K562 (cell line): Measurements from ENCODE around the gene KAT5. TPM values are rescaled to one million over a fixed set of nuclear protein-coding genes. Genes with fewer than 3 reads are reported as not detected.

Experiments
- CBFB ChIP-seq: sonication (generic); formaldehyde crosslinking; IDR thresholded peaks from 2 replicates; pipeline ENCODE4 v1.4.0; 2020; ENCODE audit warnings: mild to moderate bottlenecking, missing genetic modification reagents
- CXXC5 ChIP-seq: fragments of 250-450 bp; sonication (Bioruptor Pico); IDR thresholded peaks from 2 replicates; pipeline ENCODE4 v1.8.0; 2022; ENCODE audit warnings: inconsistent platforms, mild to moderate bottlenecking, moderate library complexity
- DPF2 ChIP-seq: fragments of 450-650 bp; IDR thresholded peaks from 2 replicates; pipeline ENCODE4 v1.6.1; 2016
- GTF2F1 ChIP-seq: IDR thresholded peaks from 2 replicates; pipeline ENCODE4 v1.6.1; 2011; ENCODE audit warnings: low read depth, low read length, improper control_type of control experiment
- HNRNPK ChIP-seq: fragments of 200-400 bp; formaldehyde crosslinking; IDR thresholded peaks from one replicate; pipeline ENCODE4 v1.6.1; 2018; ENCODE audit warnings: mild to moderate bottlenecking, low read depth, low read length; ENCODE audit not compliant: poor library complexity, severe bottlenecking
- JUNB ChIP-seq: fragments of 450-650 bp; formaldehyde crosslinking; conservative IDR thresholded peaks from 2 replicates; pipeline ENCODE4 v1.4.0; 2020; ENCODE audit warnings: mild to moderate bottlenecking
- KLF6 ChIP-seq: fragments of 250-450 bp; sonication (Bioruptor Pico); IDR thresholded peaks from 2 replicates; pipeline ENCODE4 v1.4.0; 2020; ENCODE audit warnings: mild to moderate bottlenecking, moderate library complexity, borderline replicate concordance
- MIER1 ChIP-seq: fragments of 450-650 bp; IDR thresholded peaks from 2 replicates; pipeline ENCODE4 v1.6.1; 2016; ENCODE audit warnings: antibody characterized with exemption, mild to moderate bottlenecking, low read depth
- MYC ChIP-seq, 2 experiments: fragments of 250-450 bp in 1 of 2; sonication (Bioruptor Pico) in 1 of 2; IDR thresholded peaks; 2 replicates each; pipeline versions ENCODE4 v1.5.1 to v1.6.1; 2012 to 2021; ENCODE audit warnings: low read depth in 2 of 2, borderline replicate concordance in 1 of 2, improper control_type of control experiment in 1 of 2, low read length in 1 of 2, mild to moderate bottlenecking in 1 of 2, moderate library complexity in 1 of 2
- NFE2 ChIP-seq: IDR thresholded peaks from 2 replicates; pipeline ENCODE4 v1.6.1; 2014; ENCODE audit warnings: antibody characterized with exemption, low read depth
- OTX1 ChIP-seq: fragments of 450-650 bp; formaldehyde crosslinking; IDR thresholded peaks from 2 replicates; pipeline ENCODE4 v1.4.0; 2022; ENCODE audit warnings: mild to moderate bottlenecking
- RBBP5 ChIP-seq: fragments of 200-600 bp; sonication (generic); IDR thresholded peaks from 2 replicates; pipeline ENCODE4 v1.6.1; 2012; ENCODE audit warnings: borderline replicate concordance, mild to moderate bottlenecking, low read length, control low read depth, inconsistent platforms; ENCODE audit not compliant: insufficient read depth, poor library complexity, severe bottlenecking
- SIN3B ChIP-seq: fragments of 450-650 bp; IDR thresholded peaks from 2 replicates; pipeline ENCODE4 v1.6.1; 2017; ENCODE audit warnings: low read depth, mild to moderate bottlenecking, moderate library complexity
- SLC30A9 ChIP-seq: fragments of 250-450 bp; sonication (Bioruptor Pico); IDR thresholded peaks from 2 replicates; pipeline ENCODE4 v1.8.0; 2022; ENCODE audit warnings: mild to moderate bottlenecking, moderate library complexity
- TGIF2 ChIP-seq: sonication (generic); formaldehyde crosslinking; IDR thresholded peaks from 2 replicates; pipeline ENCODE4 v1.8.1; 2022; ENCODE audit warnings: mild to moderate bottlenecking, missing genetic modification reagents, moderate library complexity
- TRIM28 ChIP-seq: fragments of 450-650 bp; IDR thresholded peaks from 2 replicates; pipeline ENCODE4 v1.6.1; 2017
- ZC3H8 ChIP-seq: fragments of 450-650 bp; IDR thresholded peaks from 2 replicates; pipeline ENCODE4 v1.6.1; 2017
- ZNF146 ChIP-seq: IDR thresholded peaks from one replicate; pipeline ENCODE4 v1.6.1; 2018; ENCODE audit warnings: missing compliant biosample characterization; ENCODE audit not compliant: unreplicated experiment
- ZNF24 ChIP-seq: fragments of 450-650 bp; IDR thresholded peaks from 2 replicates; pipeline ENCODE4 v1.6.1; 2016
- ZNF263 ChIP-seq: sonication (generic); formaldehyde crosslinking; IDR thresholded peaks from 2 replicates; pipeline ENCODE4 v1.8.0; 2022; ENCODE audit warnings: mild to moderate bottlenecking, missing genetic modification reagents, borderline replicate concordance
- ZNF311 ChIP-seq: fragments of 250-450 bp; sonication (Bioruptor Pico); IDR thresholded peaks from 2 replicates; pipeline ENCODE4 v1.4.0; 2020; ENCODE audit warnings: mild to moderate bottlenecking, moderate library complexity
- ZNF347 ChIP-seq: fragments of 450-650 bp; formaldehyde crosslinking; IDR thresholded peaks from 2 replicates; pipeline ENCODE4 v1.4.0; 2020; ENCODE audit warnings: low read depth, mild to moderate bottlenecking, moderate library complexity
- ZNF583 ChIP-seq: fragments of 250-450 bp; sonication (Bioruptor Pico); IDR thresholded peaks from 2 replicates; pipeline ENCODE4 v1.4.0; 2020
- ZNF644 ChIP-seq: fragments of 200-800 bp; sonication (Bioruptor generic); IDR thresholded peaks from 2 replicates; pipeline ENCODE4 v1.6.1; 2016; ENCODE audit warnings: low read depth, missing genetic modification characterization, missing compliant biosample characterization
- ZNF77 ChIP-seq: fragments of 250-450 bp; sonication (Bioruptor Pico); IDR thresholded peaks from 2 replicates; pipeline ENCODE4 v1.5.0; 2020
- polyA plus RNA-seq, 8 experiments: library from polyadenylated mRNA; depleted of rRNA in 4 of 8; stranded (reverse) in 5 of 8; unstranded in 3 of 8; fragments of >200 nt; fragmentation: Nextera tagmentation in 2 of 8; fragmentation: Illumina TruSeq in 1 of 8; extraction: Ambion mirVana in 2 of 8; extraction: Trizol in 1 of 8; gene quantifications; 2 replicates each; pipeline versions ENCODE4 v1.2.1 to v1.2.3, GENCODE V29; 2011 to 2014; ENCODE audit warnings: inconsistent platforms in 1 of 8, missing spikeins in 1 of 8
- total RNA-seq, 7 experiments: library from RNA; depleted of rRNA in 6 of 7; stranded (reverse); fragments of >200 nt in 6 of 7; fragmentation: Illumina TruSeq in 2 of 7; extraction: Trizol in 2 of 7; gene quantifications; 2 replicates each; pipeline versions ENCODE4 v1.2.1 to v1.2.3, GENCODE V29; 2011 to 2021; ENCODE audit warnings: low replicate concordance in 1 of 7
- TF ChIP-seq, protein P1 (sequence below): fragments of 450-650 bp; IDR thresholded peaks from 2 replicates; pipeline ENCODE4 v1.6.1; 2018; ENCODE audit not compliant: partially characterized antibody
- TF ChIP-seq, protein P2 (sequence below): sonication (generic); formaldehyde crosslinking; IDR thresholded peaks from 2 replicates; pipeline ENCODE4 v1.8.0; 2022; ENCODE audit warnings: missing genetic modification reagents, mild to moderate bottlenecking, moderate library complexity, borderline replicate concordance

The KAT5 gene
- total and polyA plus RNA-seq, 9 of the 15 experiments (the other 6 are each of a cell fraction or from before 2014, with no cell fraction given): 3.6 to 76.8 (median 52.7) TPM

DNA sequence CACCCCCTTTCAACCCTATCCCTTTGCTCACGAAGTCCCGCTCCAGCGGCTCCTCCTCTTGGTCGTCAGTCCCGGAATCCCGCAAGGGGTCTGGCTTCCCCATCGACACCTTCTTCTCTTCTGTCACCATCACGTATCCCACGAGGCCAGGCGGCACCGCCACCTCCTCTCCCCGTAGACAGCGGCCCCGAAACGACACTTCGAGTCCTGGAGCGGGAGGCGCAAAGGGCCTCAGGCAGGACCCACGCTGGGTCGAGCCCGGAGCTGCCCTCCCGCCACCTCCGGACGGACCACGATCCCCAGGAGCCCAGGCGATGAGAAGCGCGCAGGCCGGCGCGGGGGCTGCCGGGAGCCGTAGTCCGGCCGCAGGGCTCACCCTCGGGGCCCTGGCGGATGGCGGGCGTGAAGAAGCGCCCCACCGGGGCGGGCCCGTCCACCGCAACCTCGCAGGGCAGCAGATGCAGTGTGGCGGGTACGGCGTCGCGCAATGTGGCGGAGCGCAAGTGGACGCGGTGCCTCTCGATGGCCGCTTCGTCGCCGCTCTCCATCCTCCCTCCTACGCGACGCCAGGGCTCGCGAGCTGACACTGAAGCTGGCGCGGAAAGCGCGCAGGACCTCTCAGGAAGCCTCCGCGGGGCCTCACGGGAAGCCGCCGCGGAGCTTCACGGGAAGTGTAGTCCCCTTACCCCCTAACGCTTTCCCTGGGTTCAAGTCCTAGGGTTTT is 8.3 kb downstream of the KAT5 start, which contains the start of gene RNASEH2C (continued):
- TF ChIP-seq ZNF311 (CRISPR knock-in tag) (no peak; the same call in 1 of the 2 replicates), KLF6 (CRISPR knock-in tag) (no peak), MIER1 (no peak), OTX1 (no peak), ZC3H8 (no peak), NFE2 (no peak), CBFB (CRISPR knock-in tag) (peak; percentile 31; the same call in 1 of the 2 replicates), JUNB (CRISPR knock-in tag) (no peak), TGIF2 (CRISPR knock-in tag) (no peak; the same call in 1 of the 2 replicates), TRIM28 (0 out of 2 replicates have a peak, but pooled peaks have one; percentile 17), GTF2F1 (no peak), ZNF644 (tag) (0 out of 2 replicates have a peak, but pooled peaks have one; percentile 70), SLC30A9 (CRISPR knock-in tag) (no peak), ZNF583 (CRISPR knock-in tag) (no peak), ZNF77 (no peak), ZNF347 (CRISPR knock-in tag) (no peak), CXXC5 (peak; percentile 92), SIN3B (peak; percentile 87), RBBP5 (peak; percentile 42), ZNF24 (no peak), ZNF146 (CRISPR knock-in tag) (no peak), DPF2 (no peak), HNRNPK (no peak), ZNF263 (CRISPR knock-in tag) (peak; percentile 98), MYC (IDR thresholded peaks at IDR 0.05; ENCODE audit: low read depth, low read length) (peak; percentile 79), MYC (CRISPR knock-in tag; IDR thresholded peaks at IDR 0.05; ENCODE audit: borderline replicate concordance, low read depth) (no peak)
- TF ChIP-seq, protein P1, sequence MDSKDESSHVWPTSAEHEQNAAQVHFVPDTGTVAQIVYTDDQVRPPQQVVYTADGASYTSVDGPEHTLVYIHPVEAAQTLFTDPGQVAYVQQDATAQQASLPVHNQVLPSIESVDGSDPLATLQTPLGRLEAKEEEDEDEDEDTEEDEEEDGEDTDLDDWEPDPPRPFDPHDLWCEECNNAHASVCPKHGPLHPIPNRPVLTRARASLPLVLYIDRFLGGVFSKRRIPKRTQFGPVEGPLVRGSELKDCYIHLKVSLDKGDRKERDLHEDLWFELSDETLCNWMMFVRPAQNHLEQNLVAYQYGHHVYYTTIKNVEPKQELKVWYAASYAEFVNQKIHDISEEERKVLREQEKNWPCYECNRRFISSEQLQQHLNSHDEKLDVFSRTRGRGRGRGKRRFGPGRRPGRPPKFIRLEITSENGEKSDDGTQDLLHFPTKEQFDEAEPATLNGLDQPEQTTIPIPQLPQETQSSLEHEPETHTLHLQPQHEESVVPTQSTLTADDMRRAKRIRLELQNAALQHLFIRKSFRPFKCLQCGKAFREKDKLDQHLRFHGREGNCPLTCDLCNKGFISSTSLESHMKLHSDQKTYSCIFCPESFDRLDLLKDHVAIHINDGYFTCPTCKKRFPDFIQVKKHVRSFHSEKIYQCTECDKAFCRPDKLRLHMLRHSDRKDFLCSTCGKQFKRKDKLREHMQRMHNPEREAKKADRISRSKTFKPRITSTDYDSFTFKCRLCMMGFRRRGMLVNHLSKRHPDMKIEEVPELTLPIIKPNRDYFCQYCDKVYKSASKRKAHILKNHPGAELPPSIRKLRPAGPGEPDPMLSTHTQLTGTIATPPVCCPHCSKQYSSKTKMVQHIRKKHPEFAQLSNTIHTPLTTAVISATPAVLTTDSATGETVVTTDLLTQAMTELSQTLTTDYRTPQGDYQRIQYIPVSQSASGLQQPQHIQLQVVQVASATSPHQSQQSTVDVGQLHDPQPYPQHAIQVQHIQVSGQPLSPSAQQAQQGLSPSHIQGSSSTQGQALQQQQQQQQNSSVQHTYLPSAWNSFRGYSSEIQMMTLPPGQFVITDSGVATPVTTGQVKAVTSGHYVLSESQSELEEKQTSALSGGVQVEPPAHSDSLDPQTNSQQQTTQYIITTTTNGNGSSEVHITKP: peak; percentile 53
- TF ChIP-seq, protein P2, sequence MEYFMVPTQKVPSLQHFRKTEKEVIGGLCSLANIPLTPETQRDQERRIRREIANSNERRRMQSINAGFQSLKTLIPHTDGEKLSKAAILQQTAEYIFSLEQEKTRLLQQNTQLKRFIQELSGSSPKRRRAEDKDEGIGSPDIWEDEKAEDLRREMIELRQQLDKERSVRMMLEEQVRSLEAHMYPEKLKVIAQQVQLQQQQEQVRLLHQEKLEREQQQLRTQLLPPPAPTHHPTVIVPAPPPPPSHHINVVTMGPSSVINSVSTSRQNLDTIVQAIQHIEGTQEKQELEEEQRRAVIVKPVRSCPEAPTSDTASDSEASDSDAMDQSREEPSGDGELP (CRISPR knock-in tag): peak; percentile 40; the same call in 1 of the 2 replicates
